ENCODE data around the gene PPP4R2.

GRCh38 chr3:73073091-73073707 lies 76.6 kb downstream of the PPP4R2 start:
- no peak for TF ChIP-seq EZH2 (IDR thresholded peaks at IDR 0.05; ENCODE audit: low read length, unreplicated experiment)
- TF ChIP-seq, protein P1, sequence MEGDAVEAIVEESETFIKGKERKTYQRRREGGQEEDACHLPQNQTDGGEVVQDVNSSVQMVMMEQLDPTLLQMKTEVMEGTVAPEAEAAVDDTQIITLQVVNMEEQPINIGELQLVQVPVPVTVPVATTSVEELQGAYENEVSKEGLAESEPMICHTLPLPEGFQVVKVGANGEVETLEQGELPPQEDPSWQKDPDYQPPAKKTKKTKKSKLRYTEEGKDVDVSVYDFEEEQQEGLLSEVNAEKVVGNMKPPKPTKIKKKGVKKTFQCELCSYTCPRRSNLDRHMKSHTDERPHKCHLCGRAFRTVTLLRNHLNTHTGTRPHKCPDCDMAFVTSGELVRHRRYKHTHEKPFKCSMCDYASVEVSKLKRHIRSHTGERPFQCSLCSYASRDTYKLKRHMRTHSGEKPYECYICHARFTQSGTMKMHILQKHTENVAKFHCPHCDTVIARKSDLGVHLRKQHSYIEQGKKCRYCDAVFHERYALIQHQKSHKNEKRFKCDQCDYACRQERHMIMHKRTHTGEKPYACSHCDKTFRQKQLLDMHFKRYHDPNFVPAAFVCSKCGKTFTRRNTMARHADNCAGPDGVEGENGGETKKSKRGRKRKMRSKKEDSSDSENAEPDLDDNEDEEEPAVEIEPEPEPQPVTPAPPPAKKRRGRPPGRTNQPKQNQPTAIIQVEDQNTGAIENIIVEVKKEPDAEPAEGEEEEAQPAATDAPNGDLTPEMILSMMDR (conservative IDR thresholded peaks at IDR 0.05; ENCODE audit: low read depth, low read length), result no peak
- TF ChIP-seq EZH2phosphoT487 (IDR thresholded peaks at IDR 0.05; ENCODE audit: borderline replicate concordance, low read length), result no peak

Data from PC-3 (cell line).